K562 treated with DMSO at 1 percent for 12 hours (cell line): ENCODE measurements around the gene CHRNG. TPM values are rescaled to one million over a fixed set of nuclear protein-coding genes. Genes with fewer than 3 reads are reported as not detected.

Experiments used
- total RNA-seq: library from RNA; unstranded; fragments of 300-600 nt; gene quantifications from 2 replicates; pipeline ENCODE4 v1.2.3, GENCODE V29; 2022; ENCODE audit not compliant: insufficient read depth

The CHRNG gene, protein sequence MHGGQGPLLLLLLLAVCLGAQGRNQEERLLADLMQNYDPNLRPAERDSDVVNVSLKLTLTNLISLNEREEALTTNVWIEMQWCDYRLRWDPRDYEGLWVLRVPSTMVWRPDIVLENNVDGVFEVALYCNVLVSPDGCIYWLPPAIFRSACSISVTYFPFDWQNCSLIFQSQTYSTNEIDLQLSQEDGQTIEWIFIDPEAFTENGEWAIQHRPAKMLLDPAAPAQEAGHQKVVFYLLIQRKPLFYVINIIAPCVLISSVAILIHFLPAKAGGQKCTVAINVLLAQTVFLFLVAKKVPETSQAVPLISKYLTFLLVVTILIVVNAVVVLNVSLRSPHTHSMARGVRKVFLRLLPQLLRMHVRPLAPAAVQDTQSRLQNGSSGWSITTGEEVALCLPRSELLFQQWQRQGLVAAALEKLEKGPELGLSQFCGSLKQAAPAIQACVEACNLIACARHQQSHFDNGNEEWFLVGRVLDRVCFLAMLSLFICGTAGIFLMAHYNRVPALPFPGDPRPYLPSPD
- total RNA-seq: not detected in 2 replicates

DNA sequence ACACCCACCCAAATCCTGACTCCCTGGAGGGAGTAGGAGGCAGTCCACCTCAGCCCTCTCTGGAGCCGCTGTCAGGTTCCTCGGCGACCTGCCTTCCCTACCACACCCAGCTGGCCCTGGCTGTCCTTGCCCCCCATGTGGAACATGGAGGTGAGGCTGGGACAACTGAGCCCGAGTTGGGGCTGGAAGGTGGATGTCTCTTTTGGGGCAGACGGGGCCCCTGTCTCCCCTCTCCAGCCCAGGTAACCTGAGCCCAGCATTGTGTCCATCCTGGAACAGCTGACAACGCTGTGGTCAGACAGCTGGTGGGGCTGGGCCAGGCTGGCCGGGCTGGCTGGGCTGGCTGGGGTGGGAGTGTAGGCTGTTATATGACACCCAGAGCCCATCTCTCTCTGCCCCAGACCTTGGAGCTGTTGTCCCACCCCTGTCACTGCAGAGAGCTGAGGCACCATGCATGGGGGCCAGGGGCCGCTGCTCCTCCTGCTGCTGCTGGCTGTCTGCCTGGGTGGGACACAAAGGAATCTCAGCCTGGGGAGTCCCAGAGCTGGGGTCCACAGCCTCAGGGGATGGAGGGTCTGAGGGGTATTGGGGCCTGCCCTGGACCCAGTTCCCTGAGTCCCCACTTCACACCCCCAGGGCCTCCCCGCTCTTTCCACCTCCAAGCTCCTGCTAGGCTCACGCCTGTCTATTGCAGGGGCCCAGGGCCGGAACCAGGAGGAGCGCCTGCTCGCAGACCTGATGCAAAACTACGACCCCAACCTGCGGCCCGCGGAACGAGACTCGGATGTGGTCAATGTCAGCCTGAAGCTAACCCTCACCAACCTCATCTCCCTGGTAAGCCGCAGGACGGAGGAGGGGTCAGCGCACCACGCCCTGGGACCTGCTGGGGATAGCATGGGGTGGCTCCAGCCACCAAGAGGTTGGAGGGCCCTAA lies at the start of gene CHRNG:
CHRNG (plus strand) TSS at position 395 of the 934 bp plus-strand sequence; CDS start at position 451, 56 bp downstream.

DNA sequence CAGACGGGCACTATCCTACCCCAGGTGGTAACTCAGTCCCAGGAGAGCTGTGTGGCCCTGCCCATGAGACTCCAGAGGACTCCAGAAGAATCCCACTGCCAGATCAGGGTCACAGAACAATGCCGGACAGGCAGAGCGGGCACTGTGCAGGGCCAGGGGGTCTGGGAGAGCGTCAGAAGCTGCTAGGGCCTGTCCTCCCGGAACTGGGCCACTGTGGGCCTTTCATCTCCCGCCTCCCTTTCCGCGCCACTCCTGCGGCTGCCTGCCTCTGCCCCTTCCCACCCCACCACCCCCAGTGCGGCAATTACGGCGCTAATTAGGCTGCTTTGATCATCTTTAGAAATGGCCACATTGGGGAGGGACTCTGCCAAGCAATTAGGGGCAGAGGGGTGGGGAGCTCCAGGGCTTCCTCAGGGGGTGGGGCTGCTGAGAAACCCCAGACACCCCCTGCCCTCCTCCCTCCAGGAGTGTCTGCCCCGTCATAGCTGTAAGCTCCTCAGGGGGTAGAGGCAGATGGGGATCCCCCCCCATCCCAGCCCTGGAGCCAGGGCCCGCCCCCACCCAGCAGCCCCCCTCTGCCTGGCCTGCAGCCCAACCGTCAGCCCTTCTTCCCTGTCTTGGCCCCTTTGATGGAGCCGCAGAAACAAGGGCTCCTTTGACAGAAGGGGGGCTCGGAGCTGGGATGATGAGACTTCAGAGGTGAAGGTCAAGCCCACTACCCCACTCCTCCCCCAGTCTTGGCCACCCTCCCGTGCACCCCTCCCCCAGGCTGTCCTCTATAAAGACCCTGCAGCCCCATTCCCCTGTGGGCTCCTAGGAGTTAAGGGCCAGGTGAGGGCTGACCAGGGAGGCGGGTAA lies 19.7 kb upstream of the CHRNG start, which contains the start of gene PRSS56:
PRSS56 (plus strand) TSS at position 808 of the 858 bp plus-strand sequence. CDS start 211 bp downstream, outside the sequence.

DNA sequence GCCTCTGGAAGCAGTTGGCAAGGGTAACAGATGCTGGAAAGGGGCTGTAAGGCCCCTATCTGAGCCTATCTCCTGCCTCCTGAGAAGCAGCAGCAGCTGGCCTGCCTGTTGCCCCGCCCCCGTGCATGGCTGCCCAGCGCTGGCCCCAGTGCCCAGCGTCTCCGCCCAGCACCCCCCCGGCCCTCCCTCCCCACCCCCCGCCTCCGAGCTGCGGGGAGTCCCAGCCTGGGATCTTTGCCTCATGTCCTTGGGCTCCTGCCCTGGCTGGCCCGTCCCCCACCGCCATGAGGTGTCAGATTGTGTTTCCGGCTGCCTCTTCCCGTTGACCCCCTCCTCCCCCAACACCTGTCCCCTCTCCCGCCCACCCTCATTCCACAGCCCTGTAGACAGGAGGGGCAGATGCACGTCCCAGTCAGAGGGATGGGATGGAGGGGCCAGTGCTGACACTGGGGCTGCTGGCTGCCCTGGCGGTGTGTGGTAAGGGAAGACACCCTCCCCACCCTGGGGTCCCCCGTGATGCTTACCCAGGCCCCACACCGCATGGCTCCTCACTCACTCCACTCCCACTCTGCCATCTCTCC lies 13.6 kb upstream of the CHRNG start, which contains the start of gene CHRND:
CHRND (plus strand) TSS at position 370 of the 581 bp plus-strand sequence; CDS start at position 426, 56 bp downstream.

DNA sequence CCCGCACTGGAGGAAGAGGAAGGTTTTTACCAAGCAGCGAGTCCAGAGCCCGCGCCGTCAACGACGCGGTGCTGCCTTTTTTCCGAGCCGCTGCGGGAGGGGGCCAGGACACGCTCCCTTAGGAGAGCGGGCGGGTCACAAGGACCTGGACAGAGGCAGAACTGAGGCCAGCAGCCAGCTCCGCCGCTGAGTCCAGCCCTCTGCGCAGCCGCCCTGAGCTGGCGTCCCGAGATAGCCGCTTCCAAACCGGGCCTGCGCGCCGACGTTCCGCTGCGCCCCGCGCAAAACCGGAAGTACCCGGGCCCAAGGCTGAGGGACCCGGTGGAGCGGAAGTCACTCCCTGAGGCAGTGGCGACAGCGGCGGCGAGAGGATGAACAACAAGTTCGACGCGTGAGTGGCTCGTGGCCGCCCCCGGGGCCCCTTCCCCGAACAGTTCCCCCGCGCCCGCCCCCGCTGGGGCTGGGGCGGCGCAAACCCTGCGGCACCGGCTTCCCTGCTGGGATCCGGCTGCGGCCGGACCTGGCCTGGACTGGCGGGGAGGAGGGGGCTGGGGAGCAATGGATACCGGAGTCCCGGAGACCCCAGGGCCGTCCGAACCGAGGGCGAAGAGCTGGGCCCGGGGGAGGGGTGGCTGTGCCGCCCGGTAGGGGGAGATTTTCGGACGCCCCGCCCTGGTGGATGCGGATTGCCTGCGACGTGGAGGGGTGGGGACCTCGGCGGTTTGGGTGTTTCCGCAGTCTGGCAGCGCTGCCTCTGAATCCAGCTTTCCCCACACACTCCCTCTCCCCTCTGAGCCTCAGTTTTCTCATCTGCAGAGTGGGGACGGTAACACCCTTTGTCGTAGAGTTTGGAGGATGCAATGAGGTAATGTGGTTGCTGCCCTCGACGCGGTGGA lies 11.1 kb downstream of the CHRNG start, which contains the start of the genes EIF4E2 and TIGD1:
EIF4E2 (plus strand) TSS at position 336 of the 896 bp plus-strand sequence; CDS start at position 372, 36 bp downstream.
TIGD1 (minus strand) TSS at position 204 of the 896 bp plus-strand sequence. CDS start 675 bp downstream, outside the sequence.

Other genes with a start within 250 kb of the CHRNG start
- gene ALPP, start 160.9 kb upstream of the CHRNG start, total RNA-seq: not detected in 2 replicates
- gene ALPG, start 132.8 kb upstream of the CHRNG start, total RNA-seq: not detected in 2 replicates
- gene ALPI, start 83.5 kb upstream of the CHRNG start, total RNA-seq: not detected in 2 replicates
- not detected in 2 replicates for gene ECEL1, start 51.9 kb upstream of the CHRNG start, total RNA-seq
- gene PRSS56, start 19.3 kb upstream of the CHRNG start, total RNA-seq: not detected in 2 replicates
- gene CHRND, start 13.5 kb upstream of the CHRNG start, total RNA-seq: not detected in 2 replicates
- 1.5 and 4.8 TPM in 2 replicates for gene TIGD1, start 10.9 kb downstream of the CHRNG start, total RNA-seq
- 46.3 and 53.1 TPM in 2 replicates for gene EIF4E2, start 11.0 kb downstream of the CHRNG start, total RNA-seq
- gene EFHD1, start 93.9 kb downstream of the CHRNG start, total RNA-seq: 13.4 and 19.2 TPM in 2 replicates
- gene GIGYF2, start 157.6 kb downstream of the CHRNG start, total RNA-seq: 7.9 and 23.0 TPM in 2 replicates
- not detected in 2 replicates for gene KCNJ13, start 236.9 kb downstream of the CHRNG start, total RNA-seq